Measurements from ENCODE around the gene TLK1.

TLK1 gene

GRCh38 chr2:170965446-170966225 is 195.1 kb downstream of the TLK1 start:
- DNase-seq (ENCODE audit: low spot score), result no peak

GRCh38 chr2:170963386-170963785 is 197.3 kb downstream of the TLK1 start:
- no peak for DNase-seq (ENCODE audit: low spot score)

- DNase-seq (ENCODE audit: low spot score), result no peak
Observed at GRCh38 chr2:170953941-170954340, 206.8 kb downstream of the TLK1 start.

- DNase-seq (ENCODE audit: low spot score), result no peak
Observed at GRCh38 chr2:170950221-170950761, 210.4 kb downstream of the TLK1 start.

- no peak for DNase-seq (ENCODE audit: low spot score)
Observed at GRCh38 chr2:170949415-170949814, 211.3 kb downstream of the TLK1 start.

GRCh38 chr2:170944545-170944944 is 216.1 kb downstream of the TLK1 start:
- no peak for DNase-seq (ENCODE audit: low spot score)

GRCh38 chr2:170943596-170943995 is 217.1 kb downstream of the TLK1 start:
- DNase-seq (ENCODE audit: low spot score), result no peak

GRCh38 chr2:170943041-170943440 is 217.7 kb downstream of the TLK1 start:
- DNase-seq (ENCODE audit: low spot score), result no peak

GRCh38 chr2:170942615-170943014 is 218.1 kb downstream of the TLK1 start:
- no peak for DNase-seq (ENCODE audit: low spot score)
